ENCODE results near the gene ITPRIPL2.

The ITPRIPL2 gene

DNA sequence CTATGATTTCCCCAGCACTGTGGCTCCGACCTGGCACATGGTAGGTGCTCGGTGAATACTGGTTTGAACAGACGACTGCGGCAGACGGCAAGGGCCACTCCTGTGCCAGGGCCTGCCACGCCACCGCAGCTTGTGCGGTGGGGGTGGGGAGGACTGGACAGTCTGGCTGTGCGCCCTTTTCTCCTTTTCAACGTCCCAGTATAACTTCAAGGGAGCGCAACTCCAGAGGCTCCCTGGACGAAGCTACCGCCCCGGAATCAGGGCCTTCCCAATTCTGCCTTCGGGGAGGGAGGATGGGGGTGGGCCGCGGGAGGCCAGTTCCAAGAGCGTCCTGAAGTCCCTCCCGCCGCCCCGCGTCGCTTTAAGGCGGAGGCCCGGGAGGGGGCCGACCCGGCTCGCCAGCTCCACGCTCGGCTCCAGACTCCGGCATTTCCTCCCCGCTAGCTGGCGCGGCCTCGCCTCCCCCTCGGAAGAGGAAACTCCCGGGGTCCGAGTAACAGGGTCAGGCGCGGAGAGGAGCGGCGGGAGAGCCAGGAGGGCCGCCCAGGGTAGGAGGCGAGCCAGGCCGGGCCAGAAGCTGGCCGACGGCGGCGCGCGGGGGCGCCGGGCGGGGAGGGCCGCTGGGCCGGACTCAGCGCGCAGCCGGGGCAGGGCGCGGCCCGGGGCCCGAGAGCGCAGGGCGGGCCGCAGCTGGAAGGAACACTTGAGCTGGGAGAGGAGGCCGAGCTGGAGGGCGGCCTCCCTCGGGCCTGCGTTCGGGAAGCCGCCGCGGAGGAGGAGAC lies at the start of gene ITPRIPL2:
ITPRIPL2 (plus strand) TSS at position 388 of the 782 bp plus-strand sequence. CDS start 498 bp downstream, outside the sequence.
- DNase-seq: peak; percentile 20

DNA sequence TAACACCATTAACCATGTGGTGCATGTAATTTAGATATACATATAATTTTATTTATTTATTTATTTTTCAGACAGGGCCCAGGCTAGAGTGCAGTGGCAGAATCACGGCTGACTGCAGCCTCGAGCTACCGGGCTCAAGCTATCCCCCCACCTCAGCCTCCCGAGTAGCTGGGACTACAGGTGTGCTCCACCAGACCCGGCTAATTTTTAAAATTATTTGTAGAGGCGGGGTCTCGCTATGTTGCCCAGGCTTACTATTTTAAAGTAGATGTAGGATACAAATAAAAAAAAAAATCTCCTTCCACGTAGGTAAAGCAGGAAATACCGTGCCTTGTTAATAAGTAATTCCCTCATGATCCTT lies 46.8 kb upstream of the ITPRIPL2 start:
- no peak for DNase-seq

DNA sequence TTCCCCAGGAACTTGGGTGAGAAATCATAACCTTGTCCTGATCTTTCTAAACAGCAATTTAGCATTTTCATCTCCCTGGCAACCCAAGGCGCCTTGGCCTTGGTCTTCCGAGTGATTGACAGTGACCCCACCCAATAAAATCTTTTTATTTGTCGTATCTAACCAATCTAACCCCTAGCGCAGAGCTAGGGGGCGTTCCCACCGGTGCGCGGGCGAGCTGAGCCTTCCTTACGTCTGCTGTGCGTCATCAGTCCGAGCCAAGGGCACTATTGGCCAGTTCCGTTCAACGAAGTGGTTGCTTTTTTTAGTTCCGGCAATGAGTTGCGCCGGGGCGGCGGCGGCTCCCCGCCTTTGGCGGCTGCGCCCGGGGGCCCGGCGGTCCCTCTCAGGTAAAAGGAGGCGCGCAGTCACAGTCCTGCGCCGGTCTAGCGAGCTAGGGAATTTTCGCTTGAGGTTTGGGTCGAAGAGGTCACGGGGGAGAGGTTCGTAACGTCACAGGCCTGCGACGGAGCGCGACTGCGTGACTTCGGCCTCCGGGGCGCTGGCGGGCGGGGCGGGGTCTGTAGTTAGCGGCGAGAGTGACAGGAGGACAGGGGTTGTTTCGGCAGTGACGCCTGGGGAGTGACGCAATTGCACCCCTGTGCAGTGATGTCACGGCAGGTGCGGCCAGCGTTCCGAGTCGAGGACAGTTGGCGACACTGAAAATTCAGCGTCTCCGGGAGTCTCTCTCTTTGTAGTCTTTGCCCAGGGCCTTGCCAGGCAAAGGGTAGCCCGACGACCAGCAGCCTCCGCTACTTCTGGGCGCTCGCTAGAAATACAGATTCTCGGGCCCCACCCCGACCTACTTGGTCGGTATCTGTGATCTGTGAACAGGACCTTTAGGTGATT lies 46.2 kb upstream of the ITPRIPL2 start, which contains the start of gene COQ7:
COQ7 (plus strand) TSS at position 266 of the 888 bp plus-strand sequence; CDS start at position 317, 51 bp downstream.
- peak; percentile 99 for DNase-seq

DNA sequence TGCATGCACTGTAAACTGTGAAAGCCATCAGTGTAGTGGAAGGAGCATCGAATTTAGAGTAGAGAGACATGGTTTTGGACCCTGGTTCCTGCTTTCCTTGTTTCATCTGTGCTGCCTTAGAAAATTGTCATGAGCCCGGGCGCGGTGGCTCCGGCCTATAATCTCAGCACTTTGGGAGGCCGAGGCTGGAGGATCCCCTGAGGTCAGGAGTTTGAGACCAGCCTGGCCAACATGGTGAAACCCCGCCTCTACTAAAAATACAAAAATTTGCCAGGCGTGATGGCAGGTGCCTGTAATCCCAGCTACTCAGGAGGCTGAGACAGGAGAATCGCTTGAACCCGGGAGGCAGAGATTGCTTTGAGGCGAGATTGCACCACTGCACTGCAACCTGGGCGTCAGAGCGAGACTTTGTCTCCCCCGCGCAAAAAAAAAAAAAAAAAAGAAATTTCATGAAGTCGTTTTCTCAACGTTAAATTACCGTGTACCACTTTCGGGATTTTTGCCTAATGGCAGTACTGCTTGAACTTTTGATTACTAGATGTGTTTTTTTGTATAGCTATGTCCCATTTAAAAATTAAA lies 45.4 kb upstream of the ITPRIPL2 start:
- no peak for DNase-seq

DNA sequence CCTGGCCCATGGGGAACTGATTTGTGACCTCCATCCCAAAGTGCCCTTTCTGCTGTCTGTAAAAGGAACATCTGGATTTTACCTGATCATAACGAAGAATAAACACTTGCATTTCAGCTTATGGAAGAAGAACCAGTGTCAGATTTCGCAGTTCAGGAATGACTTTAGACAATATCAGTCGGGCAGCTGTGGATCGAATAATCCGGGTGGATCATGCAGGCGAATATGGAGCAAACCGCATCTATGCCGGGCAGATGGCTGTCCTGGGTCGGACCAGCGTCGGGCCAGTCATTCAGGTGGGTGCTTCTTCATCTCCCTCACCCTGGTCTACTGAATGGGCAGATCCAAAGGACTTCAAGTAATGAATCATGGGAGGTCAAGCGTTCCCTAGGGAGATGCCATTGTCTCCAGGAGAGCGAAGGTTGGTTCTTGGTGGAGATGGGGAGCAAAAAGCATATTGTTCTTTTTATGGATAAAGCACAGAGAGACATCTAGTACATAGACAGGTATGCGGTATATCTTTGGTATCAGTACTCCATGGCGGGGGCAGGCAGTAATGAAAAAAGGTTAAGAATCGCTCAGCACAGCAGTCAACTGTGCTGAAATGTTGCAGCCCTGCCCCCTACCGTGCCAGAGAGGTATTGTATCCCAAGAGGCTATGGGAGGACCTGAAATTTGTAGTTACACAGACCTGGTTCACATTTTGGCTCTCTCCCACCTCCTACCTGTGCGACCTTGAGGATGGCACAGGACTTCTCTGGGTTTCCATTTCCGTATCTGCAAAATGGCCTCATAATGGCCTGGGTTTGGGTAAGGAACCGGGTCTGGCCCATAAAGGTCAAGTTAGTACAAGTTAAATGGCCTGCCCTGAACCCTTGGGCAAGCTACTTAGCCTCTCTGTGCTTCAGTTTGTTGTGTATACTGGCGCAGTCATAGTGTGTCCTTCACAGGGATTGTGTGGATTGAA lies 41.7 kb upstream of the ITPRIPL2 start:
- peak; percentile 29 for DNase-seq

DNA sequence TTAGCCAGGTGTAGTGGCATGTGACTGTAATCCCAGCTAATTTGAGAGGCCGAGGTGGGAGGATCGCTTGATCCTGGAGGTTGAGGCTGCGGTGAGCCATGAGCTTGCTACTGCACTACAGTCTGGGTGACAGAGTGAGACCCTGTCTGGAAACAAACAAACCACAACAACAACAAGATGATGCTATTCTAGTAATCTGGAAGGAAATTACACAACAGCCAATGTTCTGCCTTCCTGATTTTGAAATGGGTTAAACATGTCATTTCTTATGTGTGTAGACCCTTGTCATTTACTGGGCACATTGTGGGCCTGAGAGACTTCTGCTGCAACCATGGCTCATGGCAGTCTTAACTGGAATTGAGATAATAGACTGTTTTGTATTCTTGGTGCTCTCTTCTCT lies 40.4 kb upstream of the ITPRIPL2 start:
- no peak for DNase-seq

DNA sequence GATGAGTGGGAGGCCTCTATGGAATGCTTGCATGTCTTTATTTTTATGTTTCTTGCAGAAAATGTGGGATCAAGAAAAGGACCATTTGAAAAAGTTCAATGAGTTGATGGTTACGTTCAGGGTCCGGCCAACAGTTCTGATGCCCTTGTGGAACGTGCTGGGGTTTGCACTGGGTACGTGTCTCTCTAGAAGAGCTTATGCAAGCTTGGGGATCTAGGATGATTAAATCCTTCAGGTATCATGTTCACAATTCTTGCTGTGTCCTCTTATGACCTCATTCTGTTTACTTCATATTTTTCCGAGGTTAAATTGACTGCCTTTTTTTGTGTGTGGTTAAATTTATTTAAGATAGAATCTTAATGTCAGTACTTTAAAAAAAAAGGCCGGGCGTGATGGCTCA lies 39.9 kb upstream of the ITPRIPL2 start:
- no peak for DNase-seq

DNA sequence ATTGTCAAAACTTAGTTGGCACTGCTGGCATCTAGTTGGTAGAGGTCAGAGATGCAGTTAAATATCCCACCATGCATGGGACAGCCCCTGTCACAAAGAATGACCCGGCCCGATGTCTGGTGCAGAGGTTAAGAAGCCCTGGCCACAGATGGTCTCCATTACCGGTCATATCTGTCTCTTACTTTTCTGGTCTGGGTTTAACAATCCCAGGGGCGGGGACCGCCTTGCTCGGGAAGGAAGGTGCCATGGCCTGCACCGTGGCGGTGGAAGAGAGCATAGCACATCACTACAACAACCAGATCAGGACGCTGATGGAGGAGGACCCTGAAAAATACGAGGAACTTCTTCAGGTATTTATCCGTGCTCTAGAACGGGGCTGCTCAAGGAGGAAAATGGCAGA lies 38.3 kb upstream of the ITPRIPL2 start:
- no peak for DNase-seq

DNA sequence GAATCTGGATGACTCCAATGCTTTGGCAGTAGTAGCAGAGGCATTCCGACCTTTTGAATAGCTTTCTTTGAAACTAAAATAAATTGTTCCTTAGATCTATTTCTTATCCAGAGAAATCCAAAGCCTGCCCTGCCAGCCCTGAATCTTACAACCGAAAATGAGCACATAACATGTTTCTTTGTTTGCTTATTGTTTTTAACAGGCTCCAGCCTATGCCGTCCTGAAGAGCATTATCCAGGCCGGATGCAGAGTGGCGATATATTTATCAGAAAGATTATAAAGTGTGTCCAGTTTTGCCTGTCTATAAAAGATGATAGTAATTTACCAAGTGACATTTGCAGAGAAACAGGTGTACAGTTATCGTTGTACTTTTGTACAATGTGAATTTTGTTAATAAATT lies 35.9 kb upstream of the ITPRIPL2 start:
- DNase-seq: no peak

DNA sequence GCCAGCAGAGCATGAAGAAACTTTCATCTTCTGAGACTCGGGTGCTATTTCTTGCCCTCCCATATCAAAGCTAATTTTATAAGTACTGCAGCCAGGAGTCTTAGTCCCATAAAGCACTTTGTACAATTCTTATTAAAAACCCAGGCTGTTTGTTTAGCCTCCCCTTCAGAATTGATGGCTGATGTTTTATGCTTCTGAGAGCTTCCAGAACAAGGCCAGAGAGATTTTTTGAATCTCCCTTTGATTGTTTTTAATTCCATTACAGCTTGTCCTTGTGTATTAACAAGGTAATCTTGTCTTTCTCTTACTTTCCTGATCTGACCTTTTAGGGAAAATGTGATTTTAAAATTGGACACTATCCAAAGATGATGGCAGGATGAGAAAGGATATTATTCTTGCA lies 30.1 kb upstream of the ITPRIPL2 start:
- DNase-seq: no peak

DNA sequence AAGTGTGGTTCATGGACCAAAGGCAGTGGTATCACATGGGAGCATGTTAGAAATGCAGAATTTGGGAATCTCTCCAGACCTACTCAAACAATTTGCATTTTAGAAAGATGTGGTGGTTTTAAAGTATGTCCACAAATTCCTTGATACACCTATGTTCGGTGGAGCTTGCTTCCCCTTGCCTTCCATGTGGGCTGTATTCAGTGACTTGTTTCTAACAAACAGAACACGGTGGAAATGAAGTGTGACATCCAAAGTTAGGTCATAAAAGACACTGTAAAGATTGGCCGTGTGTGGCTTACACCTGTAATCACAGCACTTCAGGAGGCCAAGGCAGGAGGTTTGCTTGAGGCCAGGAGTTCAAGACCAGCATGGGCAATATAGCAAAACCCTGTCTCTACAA lies 29.6 kb upstream of the ITPRIPL2 start:
- no peak for DNase-seq

DNA sequence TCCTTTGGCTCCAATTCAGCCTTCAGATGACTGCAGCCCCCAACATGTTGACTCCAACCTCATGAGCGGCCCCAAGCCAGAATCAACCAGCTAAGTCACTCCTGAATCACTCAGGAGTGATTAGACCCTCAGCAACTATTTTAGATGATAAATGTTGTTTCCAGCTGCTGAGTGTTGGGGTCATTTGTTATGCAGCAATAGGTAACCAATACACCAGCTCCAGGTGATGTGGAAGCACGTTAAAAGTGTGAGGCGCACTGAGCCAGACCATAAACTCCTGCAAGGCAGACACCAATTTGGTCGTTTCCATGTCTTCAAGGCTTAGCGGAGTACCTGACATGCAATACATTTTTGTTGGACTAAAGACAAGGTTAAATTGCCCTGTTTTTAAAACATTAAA lies 28.9 kb upstream of the ITPRIPL2 start:
- DNase-seq: no peak

DNA sequence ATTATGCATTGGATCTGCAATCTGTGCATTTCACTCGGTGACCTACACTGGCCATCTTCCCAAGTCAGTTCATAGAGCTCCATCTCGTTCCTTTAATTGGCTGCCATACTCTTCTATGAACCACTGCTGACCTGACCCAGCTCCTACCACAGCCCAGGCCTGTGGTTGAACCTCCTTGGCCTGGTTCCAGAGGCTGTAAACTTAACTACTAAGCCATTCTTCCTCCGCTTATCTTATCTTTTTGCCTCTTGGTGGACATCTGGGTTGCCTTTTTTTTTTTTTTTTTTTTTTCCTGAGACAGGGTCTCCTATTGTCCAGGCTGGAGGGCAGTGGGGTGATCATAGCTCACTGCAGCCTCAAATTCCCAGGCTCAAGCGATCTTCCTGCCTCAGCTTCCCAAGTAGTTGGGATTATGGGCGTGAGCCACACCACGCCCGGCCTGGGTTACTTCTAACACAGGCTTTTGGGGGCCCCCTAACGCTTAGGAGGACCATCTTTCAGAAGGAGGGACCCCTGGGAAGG lies 28.0 kb upstream of the ITPRIPL2 start:
- no peak for DNase-seq

DNA sequence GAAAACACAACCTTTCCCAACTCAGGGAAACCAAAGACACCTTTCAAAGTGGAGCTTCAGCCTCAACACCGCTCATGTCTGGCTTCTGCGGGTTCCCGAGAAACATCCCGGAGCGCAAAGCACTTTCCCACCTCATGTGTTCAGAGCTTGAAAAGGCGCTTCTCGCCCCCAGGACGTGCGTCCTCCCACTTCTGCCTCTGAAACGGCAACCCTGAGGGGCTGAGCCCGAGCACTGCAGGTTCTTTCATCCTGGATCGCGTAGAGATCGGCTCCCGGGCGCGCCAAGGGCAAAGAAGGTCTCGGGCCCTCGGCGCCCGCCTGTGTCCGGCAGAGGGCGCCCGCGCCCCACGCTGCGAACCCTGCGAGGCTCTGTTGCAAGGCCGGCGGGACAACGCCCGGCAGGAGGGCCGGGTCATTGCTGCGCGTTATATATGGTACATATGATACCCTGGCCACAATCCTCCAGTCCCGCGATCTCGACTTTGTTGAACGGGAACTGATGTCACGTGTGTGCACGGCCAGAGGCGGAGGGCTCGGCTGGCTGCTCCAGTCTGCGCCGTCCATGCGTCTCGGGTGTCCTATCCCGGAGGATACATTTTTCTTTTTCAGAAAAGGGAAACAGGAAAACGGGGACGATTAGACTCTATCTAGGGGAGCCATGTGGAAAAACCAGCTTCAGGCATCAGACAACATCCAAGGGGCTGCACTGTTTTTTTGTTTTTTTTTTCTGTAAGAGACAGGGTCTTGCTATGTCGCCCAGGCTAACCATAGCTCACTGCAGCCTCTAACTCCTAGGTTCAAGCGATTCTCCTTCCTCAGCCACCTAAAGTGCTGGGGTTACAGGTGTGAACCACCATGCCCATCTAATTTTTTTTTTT lies 27.2 kb upstream of the ITPRIPL2 start:
- peak; percentile 74 for DNase-seq

DNA sequence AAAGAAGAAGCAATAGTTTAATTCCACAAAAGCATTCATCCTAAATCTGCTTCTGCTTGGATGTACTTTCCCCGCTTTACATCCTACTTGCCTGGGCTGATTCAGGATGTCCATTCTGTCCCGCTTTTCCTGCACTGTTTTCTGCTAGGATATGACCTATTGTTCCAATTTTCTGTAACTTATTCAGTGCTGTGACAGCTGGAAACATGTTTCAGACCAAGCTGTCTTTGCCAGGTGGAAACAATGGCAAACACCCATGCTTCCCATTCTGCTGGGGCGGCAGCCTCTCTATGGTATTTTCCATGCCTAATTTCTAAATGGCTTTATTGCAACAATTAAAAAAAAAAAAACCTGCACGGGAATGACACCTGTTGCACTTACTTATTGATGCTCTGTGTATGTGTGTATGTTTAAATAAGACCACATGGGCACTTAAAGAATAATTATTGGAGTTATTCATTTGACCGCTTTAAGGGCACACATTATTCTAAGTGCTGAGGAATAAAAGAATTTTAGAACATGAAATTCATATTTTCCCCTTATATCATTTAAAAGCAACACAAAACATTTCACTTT lies 25.3 kb upstream of the ITPRIPL2 start:
- no peak for DNase-seq

DNA sequence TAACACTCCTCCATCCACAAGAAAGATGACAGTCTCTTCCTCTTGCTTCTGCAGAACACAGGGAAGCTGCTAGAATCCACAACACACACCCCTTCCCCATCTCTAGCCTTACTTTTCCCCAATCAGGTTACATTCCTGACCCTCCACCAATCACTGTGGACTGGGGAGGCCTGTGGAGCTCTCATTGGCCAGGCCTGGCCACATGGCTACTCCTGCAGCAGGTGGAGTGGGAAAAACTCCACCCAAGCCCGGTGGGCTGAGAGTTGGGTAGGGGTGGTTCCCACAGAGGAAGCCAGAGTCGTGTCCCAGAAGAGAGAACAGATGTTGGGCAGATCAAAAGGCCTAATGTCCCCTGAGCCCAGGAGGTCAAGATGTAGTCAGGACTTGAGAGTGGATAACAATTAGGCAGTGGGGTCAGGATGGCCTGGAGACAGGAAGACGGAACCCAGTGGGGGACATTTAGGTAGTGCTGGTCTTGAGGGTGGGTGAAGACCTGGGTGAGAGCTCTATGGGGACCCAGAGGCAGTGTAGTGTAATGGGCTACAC lies 24.3 kb upstream of the ITPRIPL2 start:
- no peak for DNase-seq

DNA sequence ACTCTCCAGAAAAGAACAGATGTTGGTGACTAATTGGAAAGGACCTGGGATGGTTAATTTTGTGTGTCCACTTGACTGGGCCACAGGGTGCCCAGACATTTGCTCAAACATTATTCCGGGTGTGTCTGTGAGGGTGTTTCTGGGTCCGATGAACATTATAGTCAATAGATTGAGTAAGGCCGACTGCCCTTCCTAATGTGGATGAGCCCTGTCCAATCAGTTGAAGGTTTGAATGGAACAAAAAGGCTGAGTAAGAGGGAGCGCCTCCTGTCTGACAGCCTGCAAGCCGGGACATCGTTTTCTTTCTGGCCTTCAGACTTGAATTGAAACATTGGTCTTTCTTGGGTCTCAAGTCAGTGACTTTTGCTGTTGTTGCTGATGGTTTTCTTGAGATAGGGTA lies 22.8 kb upstream of the ITPRIPL2 start:
- DNase-seq: no peak

DNA sequence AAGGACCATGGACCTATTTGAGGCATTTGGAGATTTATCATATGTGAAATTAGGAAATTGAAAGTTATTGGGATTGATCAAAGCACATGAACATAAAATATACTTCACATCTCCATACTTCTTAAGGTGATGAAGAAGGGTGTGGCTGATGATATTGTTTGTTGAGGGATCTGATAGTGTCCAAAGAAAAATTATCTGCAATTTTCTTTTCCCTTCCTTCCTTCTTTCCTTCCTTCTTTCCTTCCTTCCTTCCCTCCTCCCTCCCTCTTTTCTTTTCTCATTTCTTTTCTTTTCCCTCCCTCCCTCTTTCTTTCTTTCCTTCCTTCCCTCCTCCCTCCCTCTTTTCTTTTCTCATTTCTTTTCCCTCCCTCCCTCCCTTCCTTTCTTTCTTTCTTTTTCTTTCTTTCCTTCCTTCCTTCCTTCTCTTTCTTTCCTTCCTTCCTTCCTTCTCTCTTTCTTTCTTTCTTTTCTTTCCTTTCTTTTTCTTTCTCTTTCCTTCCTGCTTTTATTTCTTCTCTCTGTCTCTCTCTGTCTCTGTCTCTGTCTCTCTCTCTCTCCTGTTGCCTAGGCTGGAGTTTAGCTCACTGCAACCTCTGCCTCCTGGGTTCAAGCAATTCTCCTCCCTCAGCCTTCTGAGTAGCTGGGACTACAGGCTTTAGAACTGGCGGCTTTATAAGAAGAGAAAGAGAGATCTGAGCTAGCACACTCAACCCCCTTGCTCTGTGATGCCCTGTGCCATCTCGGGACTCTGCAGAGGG lies 20.9 kb upstream of the ITPRIPL2 start:
- DNase-seq: no peak

Data from NCI-H1436 (cell line).